Large intestine (tissue), 3 donors: ENCODE data around the gene AGBL1. TPM values are rescaled to one million over a fixed set of nuclear protein-coding genes. Genes with fewer than 3 reads are reported as not detected.

Source experiments
- DNase-seq, 2 donors: peaks; one replicate each; pipeline versions ENCODE4 v3.0.0 to v3.0.0-alpha.2; 2013
- H3K27ac ChIP-seq: one replicate; pipeline ENCODE4 v1.5.1; 2013; ENCODE audit warnings: low read length
- H3K27me3 ChIP-seq: 2 replicates; pipeline ENCODE4 v1.6.1; 2013; ENCODE audit warnings: low read length; ENCODE audit not compliant: control insufficient read depth, insufficient read depth
- H3K36me3 ChIP-seq: 2 replicates; pipeline ENCODE4 v1.6.1; 2013; ENCODE audit warnings: low read length; ENCODE audit not compliant: control insufficient read depth, insufficient read depth
- H3K4me1 ChIP-seq: one replicate; pipeline ENCODE4 v1.6.1; 2013; ENCODE audit warnings: low read length; ENCODE audit not compliant: control insufficient read depth, insufficient read depth
- H3K4me3 ChIP-seq: one replicate; pipeline ENCODE4 v1.5.1; 2013; ENCODE audit warnings: low read length
- H3K9me3 ChIP-seq: one replicate; pipeline ENCODE4 v1.6.1; 2013; ENCODE audit warnings: mild to moderate bottlenecking, low read depth, low read length, moderate library complexity; ENCODE audit not compliant: control insufficient read depth
- WGBS: methylation state at CpG from one replicate; pipeline ENCODE4 v1.1.5; 2013; ENCODE audit warnings: low lambda C conversion rate; ENCODE audit not compliant: insufficient coverage; 5-methylcytosine and 5-hydroxymethylcytosine counted together
- polyA plus RNA-seq: library from polyadenylated mRNA; unstranded; fragments of 120-200 nt; gene quantifications from one replicate; pipeline ENCODE4 v1.2.1, GENCODE V29; 2013

The AGBL1 gene
- polyA plus RNA-seq, 1 donor = 0.04 TPM

- H3K4me1 ChIP-seq = no peaks in the 10 kb centered on the region
- no peaks in the 10 kb centered on the region for H3K9me3 ChIP-seq
- H3K4me3 ChIP-seq = no peak overlapping the region
- H3K27ac ChIP-seq = no peak overlapping the region
- H3K36me3 ChIP-seq = no peaks in the 10 kb centered on the region
- 58% methylated on average over 2 of the region's 5 CpGs for WGBS
- no peak for DNase-seq
- H3K27me3 ChIP-seq = no peaks in the 10 kb centered on the region
Observed at GRCh38 chr15:86735247-86736040, 655.8 kb downstream of the AGBL1 start.

DNA sequence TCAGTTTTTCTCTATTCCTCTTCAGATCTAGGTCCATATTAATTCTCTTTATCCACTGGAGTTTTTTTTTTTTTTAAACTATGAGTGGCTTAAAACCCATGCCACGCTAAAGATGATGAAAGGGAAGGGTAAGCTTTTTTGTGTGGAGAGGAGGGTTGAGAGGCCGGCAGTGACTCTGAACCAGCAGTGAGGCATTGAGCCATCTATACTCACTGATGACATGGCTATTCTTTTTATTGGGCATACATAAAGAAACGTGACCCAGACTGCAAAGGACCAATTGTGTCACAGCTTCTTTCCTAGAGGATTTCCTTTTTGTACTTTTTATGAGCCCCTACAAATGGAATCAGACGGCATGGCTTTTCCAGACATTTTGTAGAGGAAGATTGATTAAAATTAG is 662.2 kb downstream of the AGBL1 start:
- Histone ChIP-seq H3K4me1 (no peaks in the 10 kb centered on the region), H3K36me3 (no peaks in the 10 kb centered on the region), H3K27me3 (no peaks in the 10 kb centered on the region), H3K4me3 (no peak overlapping the region), H3K9me3 (no peaks in the 10 kb centered on the region), H3K27ac (no peak overlapping the region)
- DNase-seq = no peak
- 100% methylated on average over 2 of the region's 4 CpGs for WGBS

GRCh38 chr15:86743283-86743903 is 663.7 kb downstream of the AGBL1 start:
- peak; percentile 54 to 57 for DNase-seq
- Histone ChIP-seq H3K4me1 (no peaks in the 10 kb centered on the region), H3K27me3 (no peaks in the 10 kb centered on the region), H3K27ac (no peak overlapping the region), H3K4me3 (no peak overlapping the region), H3K9me3 (no peaks in the 10 kb centered on the region), H3K36me3 (no peaks in the 10 kb centered on the region)
- no CpG with 5 or more reads among the region's 6 CpGs for WGBS

GRCh38 chr15:86744198-86744780 is 664.6 kb downstream of the AGBL1 start:
- no peak for DNase-seq
- H3K9me3 ChIP-seq = no peaks in the 10 kb centered on the region
- no CpG with 5 or more reads among the region's 7 CpGs for WGBS
- H3K27ac ChIP-seq = no peak overlapping the region
- H3K4me3 ChIP-seq = no peak overlapping the region
- no peaks in the 10 kb centered on the region for H3K36me3 ChIP-seq
- no peaks in the 10 kb centered on the region for H3K4me1 ChIP-seq
- no peaks in the 10 kb centered on the region for H3K27me3 ChIP-seq

DNA sequence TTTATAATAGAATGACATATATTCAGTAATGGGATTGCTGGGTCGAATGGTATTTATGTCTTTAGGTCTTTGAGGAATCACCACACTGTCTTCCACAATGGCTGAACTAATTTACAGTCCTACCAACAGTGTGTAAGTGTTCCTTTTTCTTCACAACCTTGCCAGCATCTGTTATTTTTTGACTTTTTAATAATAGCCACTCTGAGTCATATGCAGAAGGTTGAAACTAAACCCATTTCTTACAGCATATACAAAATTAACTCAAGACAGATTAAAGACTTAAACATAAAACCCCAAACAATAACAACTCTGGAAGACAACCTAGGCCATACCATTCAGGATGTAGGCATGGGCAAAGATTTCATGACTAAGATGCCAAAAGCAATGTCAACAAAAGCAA is 671.4 kb downstream of the AGBL1 start:
- no peaks in the 10 kb centered on the region for H3K36me3 ChIP-seq
- no peak for DNase-seq
- H3K4me1 ChIP-seq = no peaks in the 10 kb centered on the region
- no CpG with 5 or more reads among the region's 1 CpG for whole genome bisulfite sequencing
- H3K9me3 ChIP-seq = no peaks in the 10 kb centered on the region
- no peak overlapping the region for H3K27ac ChIP-seq
- no peaks in the 10 kb centered on the region for H3K27me3 ChIP-seq
- H3K4me3 ChIP-seq = no peak overlapping the region

DNA sequence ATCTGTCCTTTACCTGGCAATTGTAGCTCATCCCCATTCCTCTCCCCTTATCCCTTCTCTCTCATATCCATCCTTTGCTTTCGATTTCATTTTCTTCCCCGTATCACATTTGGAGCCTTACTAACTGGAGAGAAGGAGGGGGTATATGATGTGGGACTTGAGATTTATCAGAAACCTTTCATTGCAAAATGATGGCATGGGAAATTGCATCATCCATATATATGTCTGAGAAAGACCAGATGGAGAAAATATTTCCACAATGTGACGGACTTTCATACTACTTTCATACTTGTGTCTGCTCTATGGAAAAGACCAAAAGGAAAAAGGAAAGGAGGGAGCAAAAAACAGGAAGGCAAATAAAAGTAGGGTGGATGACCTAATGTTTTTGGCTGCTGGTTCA is 675.2 kb downstream of the AGBL1 start:
- no peaks in the 10 kb centered on the region for H3K9me3 ChIP-seq
- WGBS = 80% methylated on average over 1 of the region's 3 CpGs
- H3K27ac ChIP-seq = no peak overlapping the region
- DNase-seq = no peak
- no peaks in the 10 kb centered on the region for H3K4me1 ChIP-seq
- H3K36me3 ChIP-seq = no peaks in the 10 kb centered on the region
- no peak overlapping the region for H3K4me3 ChIP-seq
- H3K27me3 ChIP-seq = no peaks in the 10 kb centered on the region

DNA sequence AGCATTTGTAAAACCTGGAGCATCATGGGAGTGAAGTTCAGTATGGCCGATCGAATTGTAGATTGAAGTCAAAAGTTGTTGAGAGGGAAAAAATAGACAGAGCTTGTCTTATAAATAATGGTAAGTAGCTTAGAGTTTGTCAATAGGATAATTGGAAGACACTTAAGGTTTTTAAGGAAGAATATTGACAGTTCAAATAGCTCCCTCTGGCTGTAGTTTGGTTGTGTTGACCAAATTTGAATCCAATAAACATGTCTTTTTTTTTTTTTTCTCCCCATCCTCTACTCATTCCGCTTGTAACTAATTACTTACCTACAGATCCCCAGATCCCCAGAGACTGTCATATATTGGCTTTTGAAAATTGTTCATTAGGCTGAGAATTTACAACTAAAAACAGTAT is 677.0 kb downstream of the AGBL1 start:
- Histone ChIP-seq H3K27me3 (no peaks in the 10 kb centered on the region), H3K27ac (no peak overlapping the region), H3K36me3 (no peaks in the 10 kb centered on the region), H3K9me3 (no peaks in the 10 kb centered on the region), H3K4me1 (no peaks in the 10 kb centered on the region), H3K4me3 (no peak overlapping the region)
- 93% methylated on average over 2 of the region's 3 CpGs for WGBS
- DNase-seq = no peak

- H3K27me3 ChIP-seq = no peaks in the 10 kb centered on the region
- no peak overlapping the region for H3K27ac ChIP-seq
- WGBS = no CpG with 5 or more reads among the region's 5 CpGs
- H3K4me1 ChIP-seq = no peaks in the 10 kb centered on the region
- no peak for DNase-seq
- H3K36me3 ChIP-seq = no peaks in the 10 kb centered on the region
- H3K4me3 ChIP-seq = no peak overlapping the region
- no peaks in the 10 kb centered on the region for H3K9me3 ChIP-seq
Observed at GRCh38 chr15:86759800-86760523, 680.3 kb downstream of the AGBL1 start.

- Histone ChIP-seq H3K36me3 (no peaks in the 10 kb centered on the region), H3K4me3 (no peak overlapping the region), H3K27ac (no peak overlapping the region), H3K27me3 (no peaks in the 10 kb centered on the region), H3K4me1 (no peaks in the 10 kb centered on the region), H3K9me3 (no peaks in the 10 kb centered on the region)
- no peak for DNase-seq
- WGBS = no CpG with 5 or more reads among the region's 2 CpGs
Observed at GRCh38 chr15:86762874-86763273, 683.2 kb downstream of the AGBL1 start.

DNA sequence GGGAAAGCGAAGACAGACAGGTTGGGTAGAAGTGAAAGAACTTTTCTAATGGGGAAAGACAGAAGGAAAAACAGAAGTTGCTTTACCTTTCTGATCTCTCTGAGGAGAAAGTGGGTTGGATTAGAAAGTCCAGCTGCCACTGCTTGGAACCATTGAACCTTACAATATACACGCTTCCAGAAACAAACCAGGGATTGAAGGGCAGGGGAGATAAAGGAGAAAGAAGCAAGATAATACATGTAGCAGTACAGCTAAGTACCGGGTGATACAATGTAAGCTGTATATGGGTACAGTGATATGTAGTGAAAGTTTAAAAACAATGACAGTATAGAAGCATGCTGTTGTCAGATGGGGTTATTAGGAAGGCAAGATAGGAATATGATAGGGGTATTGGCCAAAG is 684.4 kb downstream of the AGBL1 start:
- 75% methylated on average over 2 of the region's 3 CpGs for WGBS
- DNase-seq = peak; percentile 13 to 63
- no peaks in the 10 kb centered on the region for H3K9me3 ChIP-seq
- no peak overlapping the region for H3K4me3 ChIP-seq
- no peak overlapping the region for H3K27ac ChIP-seq
- no peaks in the 10 kb centered on the region for H3K27me3 ChIP-seq
- H3K4me1 ChIP-seq = no peaks in the 10 kb centered on the region
- no peaks in the 10 kb centered on the region for H3K36me3 ChIP-seq
